Tibial nerve (tissue), 4 donors: ENCODE measurements around the gene IL1RAPL2.

Experiments
- EP300 ChIP-seq, 2 donors: sonication (generic); formaldehyde crosslinking; IDR thresholded peaks; one replicate each; pipeline ENCODE4 v1.6.1; 2017; ENCODE audit warnings: antibody characterized with exemption in 2 of 2, mild to moderate bottlenecking in 1 of 2
- POLR2A ChIP-seq, 2 donors: fragments of 450-650 bp; IDR thresholded peaks; one replicate each; pipeline ENCODE4 v1.6.1; 2017; ENCODE audit warnings: antibody characterized with exemption in 2 of 2, mild to moderate bottlenecking in 2 of 2, moderate library complexity in 2 of 2
- TF ChIP-seq, protein P1 (sequence below), 5 experiments: fragments of 200-600 bp in 3 of 5; fragments of 450-650 bp in 2 of 5; sonication (generic) in 3 of 5; IDR thresholded peaks; one replicate each; pipeline ENCODE4 v1.5.1; 2016 to 2019; ENCODE audit warnings: antibody characterized with exemption in 5 of 5, mild to moderate bottlenecking in 3 of 5, moderate library complexity in 2 of 5

DNA sequence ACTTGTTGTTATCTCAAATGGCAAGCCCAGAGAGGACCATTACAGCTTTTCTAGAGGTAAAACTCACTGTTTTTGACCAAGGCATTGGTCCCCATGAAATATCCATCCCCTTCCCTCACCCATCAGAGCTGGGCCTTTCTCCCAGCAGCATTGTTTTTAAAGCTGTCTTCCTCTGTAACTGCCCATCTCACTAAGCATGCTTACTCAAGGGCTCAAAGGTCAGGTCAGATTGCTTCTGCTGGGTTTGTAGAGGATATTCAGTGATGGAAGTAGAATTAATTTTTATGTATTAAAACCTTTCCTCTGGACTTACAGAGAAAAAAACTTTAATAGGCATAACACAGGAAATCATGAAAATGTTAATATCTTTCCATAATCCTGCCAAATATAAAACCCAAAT, 643.4 kb downstream of the IL1RAPL2 start:
- TF ChIP-seq, protein P1, sequence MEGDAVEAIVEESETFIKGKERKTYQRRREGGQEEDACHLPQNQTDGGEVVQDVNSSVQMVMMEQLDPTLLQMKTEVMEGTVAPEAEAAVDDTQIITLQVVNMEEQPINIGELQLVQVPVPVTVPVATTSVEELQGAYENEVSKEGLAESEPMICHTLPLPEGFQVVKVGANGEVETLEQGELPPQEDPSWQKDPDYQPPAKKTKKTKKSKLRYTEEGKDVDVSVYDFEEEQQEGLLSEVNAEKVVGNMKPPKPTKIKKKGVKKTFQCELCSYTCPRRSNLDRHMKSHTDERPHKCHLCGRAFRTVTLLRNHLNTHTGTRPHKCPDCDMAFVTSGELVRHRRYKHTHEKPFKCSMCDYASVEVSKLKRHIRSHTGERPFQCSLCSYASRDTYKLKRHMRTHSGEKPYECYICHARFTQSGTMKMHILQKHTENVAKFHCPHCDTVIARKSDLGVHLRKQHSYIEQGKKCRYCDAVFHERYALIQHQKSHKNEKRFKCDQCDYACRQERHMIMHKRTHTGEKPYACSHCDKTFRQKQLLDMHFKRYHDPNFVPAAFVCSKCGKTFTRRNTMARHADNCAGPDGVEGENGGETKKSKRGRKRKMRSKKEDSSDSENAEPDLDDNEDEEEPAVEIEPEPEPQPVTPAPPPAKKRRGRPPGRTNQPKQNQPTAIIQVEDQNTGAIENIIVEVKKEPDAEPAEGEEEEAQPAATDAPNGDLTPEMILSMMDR (IDR thresholded peaks at IDR 0.05): no peak
- TF ChIP-seq POLR2A (IDR thresholded peaks at IDR 0.05) (no peak), EP300 (IDR thresholded peaks at IDR 0.05) (no peak)
